ENCODE measurements around the gene KLF16.

DNA sequence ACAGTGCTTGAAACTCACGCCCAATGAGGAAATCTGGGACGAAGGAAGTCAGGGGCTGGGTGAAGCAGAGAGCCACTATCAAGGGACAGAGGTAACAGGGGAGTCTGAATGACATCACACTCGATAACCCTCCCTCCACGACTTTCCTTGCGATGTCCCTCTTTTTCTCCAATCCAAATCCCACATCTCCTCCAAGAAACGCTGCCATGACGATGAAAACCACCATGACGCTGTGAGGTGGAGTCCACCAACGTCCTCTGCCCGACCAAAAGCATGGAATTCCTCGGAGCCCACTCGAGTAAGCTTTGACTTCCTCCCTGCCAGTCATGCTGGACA, 16.1 kb downstream of the KLF16 start:
- TF ChIP-seq, protein P1, sequence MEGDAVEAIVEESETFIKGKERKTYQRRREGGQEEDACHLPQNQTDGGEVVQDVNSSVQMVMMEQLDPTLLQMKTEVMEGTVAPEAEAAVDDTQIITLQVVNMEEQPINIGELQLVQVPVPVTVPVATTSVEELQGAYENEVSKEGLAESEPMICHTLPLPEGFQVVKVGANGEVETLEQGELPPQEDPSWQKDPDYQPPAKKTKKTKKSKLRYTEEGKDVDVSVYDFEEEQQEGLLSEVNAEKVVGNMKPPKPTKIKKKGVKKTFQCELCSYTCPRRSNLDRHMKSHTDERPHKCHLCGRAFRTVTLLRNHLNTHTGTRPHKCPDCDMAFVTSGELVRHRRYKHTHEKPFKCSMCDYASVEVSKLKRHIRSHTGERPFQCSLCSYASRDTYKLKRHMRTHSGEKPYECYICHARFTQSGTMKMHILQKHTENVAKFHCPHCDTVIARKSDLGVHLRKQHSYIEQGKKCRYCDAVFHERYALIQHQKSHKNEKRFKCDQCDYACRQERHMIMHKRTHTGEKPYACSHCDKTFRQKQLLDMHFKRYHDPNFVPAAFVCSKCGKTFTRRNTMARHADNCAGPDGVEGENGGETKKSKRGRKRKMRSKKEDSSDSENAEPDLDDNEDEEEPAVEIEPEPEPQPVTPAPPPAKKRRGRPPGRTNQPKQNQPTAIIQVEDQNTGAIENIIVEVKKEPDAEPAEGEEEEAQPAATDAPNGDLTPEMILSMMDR (IDR thresholded peaks at IDR 0.05): no peak
- no peak for TF ChIP-seq ZFX (IDR thresholded peaks at IDR 0.05; ENCODE audit: borderline replicate concordance)
